Left lung (tissue), 10 donors: Measurements from ENCODE around the gene FKBP1A. TPM values are rescaled to one million over a fixed set of nuclear protein-coding genes. Genes with fewer than 3 reads are reported as not detected.
A peak's percentile ranks its signal among the peaks of the same experiment; 100 is the strongest.

ENCODE experiments used
- ATAC-seq: fragments of 200-7000 bp; cut with Tn5 transposase; one replicate; pipeline ENCODE4 v1.9.1; 2020; ENCODE audit warnings: moderate library complexity
- DNase-seq, 4 donors: peaks; one replicate each; pipeline ENCODE4 v3.0.0-alpha.2; 2013 to 2020
- H3K27ac ChIP-seq, 2 donors: fragments of 200-600 bp; sonication (generic) in 1 of 2; one replicate each; pipeline versions ENCODE4 v1.5.0 to v1.8.0; 2020 to 2021
- H3K27me3 ChIP-seq, 2 donors: fragments of 200-600 bp; sonication (generic) in 1 of 2; one replicate each; pipeline versions ENCODE4 v1.5.0 to v1.8.0; 2020 to 2021
- H3K36me3 ChIP-seq, 2 donors: fragments of 200-600 bp; sonication (generic) in 1 of 2; one replicate each; pipeline versions ENCODE4 v1.5.0 to v1.8.0; 2020 to 2021
- H3K4me1 ChIP-seq, 2 donors: fragments of 200-600 bp; one replicate each; pipeline ENCODE4 v1.8.0; 2021
- H3K4me3 ChIP-seq, 2 donors: fragments of 200-600 bp; sonication (generic) in 1 of 2; one replicate each; pipeline versions ENCODE4 v1.5.0 to v1.8.0; 2020 to 2021; ENCODE audit warnings: mild to moderate bottlenecking in 1 of 2
- H3K9me3 ChIP-seq, 2 donors: fragments of 200-600 bp; sonication (generic) in 1 of 2; one replicate each; pipeline versions ENCODE4 v1.5.0 to v1.8.0; 2020 to 2021
- intact Hi-C, 2 donors: fragments of 100-400 bp; cut with DNase I; formaldehyde crosslinking; loops; one replicate each; pipeline versions ENCODE4 v1.11.2 to v1.14.2; 2022
- polyA plus RNA-seq, 6 donors: library from polyadenylated mRNA; unstranded; fragments of 120-200 nt; gene quantifications; one replicate each; pipeline ENCODE4 v1.2.1, GENCODE V29; 2013; ENCODE audit not compliant: insufficient read length in 6 of 6
- total RNA-seq, 2 donors: library from RNA; stranded (reverse); fragmentation: NEBNext Ultra II Directional; extraction: Animal tissue kit (Norgen Biotek cat#: 25700); gene quantifications; one replicate each; pipeline ENCODE4 v1.2.1, GENCODE V29; 2021
- TF ChIP-seq, protein P1 (sequence below), 2 donors: fragments of 200-600 bp; sonication (generic) in 1 of 2; IDR thresholded peaks; one replicate each; pipeline versions ENCODE4 v1.5.0 to v1.8.0; 2021; ENCODE audit warnings: antibody characterized with exemption in 2 of 2
- donor health status: DM: no; HTN: yes; CAD: no.
- donor health status: DM: no; HTN: no; CAD: no.

Gene FKBP1A
- total and polyA plus RNA-seq, 8 donors: 278 to 507 (median 439) TPM

GRCh38 chr20:1377341-1377871 is 15.4 kb downstream of the FKBP1A start:
- TF ChIP-seq, protein P1, sequence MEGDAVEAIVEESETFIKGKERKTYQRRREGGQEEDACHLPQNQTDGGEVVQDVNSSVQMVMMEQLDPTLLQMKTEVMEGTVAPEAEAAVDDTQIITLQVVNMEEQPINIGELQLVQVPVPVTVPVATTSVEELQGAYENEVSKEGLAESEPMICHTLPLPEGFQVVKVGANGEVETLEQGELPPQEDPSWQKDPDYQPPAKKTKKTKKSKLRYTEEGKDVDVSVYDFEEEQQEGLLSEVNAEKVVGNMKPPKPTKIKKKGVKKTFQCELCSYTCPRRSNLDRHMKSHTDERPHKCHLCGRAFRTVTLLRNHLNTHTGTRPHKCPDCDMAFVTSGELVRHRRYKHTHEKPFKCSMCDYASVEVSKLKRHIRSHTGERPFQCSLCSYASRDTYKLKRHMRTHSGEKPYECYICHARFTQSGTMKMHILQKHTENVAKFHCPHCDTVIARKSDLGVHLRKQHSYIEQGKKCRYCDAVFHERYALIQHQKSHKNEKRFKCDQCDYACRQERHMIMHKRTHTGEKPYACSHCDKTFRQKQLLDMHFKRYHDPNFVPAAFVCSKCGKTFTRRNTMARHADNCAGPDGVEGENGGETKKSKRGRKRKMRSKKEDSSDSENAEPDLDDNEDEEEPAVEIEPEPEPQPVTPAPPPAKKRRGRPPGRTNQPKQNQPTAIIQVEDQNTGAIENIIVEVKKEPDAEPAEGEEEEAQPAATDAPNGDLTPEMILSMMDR (IDR thresholded peaks at IDR 0.05): no peak
- intact Hi-C loops: no loop called here
- no peak overlapping the region for H3K4me3 ChIP-seq
- DNase-seq (no peak), ATAC-seq (no peak)
- H3K4me1 ChIP-seq: peaks cover 33 to 100% of the 10 kb centered on the region in 2 donors
- peak overlapping the region in 1 of 2 donors; percentile 79 for H3K27ac ChIP-seq
- peaks cover 0 to 27% of the 10 kb centered on the region in 2 donors for H3K36me3 ChIP-seq
- no peaks in the 10 kb centered on the region for H3K27me3 ChIP-seq
- H3K9me3 ChIP-seq: no peaks in the 10 kb centered on the region

- Histone ChIP-seq H3K27me3 (no peaks in the 10 kb centered on the region), H3K36me3 (peaks cover 0 to 35% of the 10 kb centered on the region in 2 donors), H3K4me3 (no peak overlapping the region), H3K4me1 (peaks cover 28 to 100% of the 10 kb centered on the region in 2 donors), H3K27ac (peak overlapping the region in 1 of 2 donors; percentile 79), H3K9me3 (no peaks in the 10 kb centered on the region)
- ATAC-seq (peak; percentile 23), DNase-seq (peak in 1 of 4 donors; percentile 45)
- TF ChIP-seq, protein P1 (IDR thresholded peaks at IDR 0.05): no peak
- intact Hi-C loops: no loop called here
These were observed 16.2 kb downstream of the FKBP1A start for GRCh38 chr20:1376408-1377270.

- Histone ChIP-seq H3K27me3 (no peaks in the 10 kb centered on the region), H3K36me3 (peaks cover 0 to 41% of the 10 kb centered on the region in 2 donors), H3K4me3 (no peak overlapping the region), H3K9me3 (no peaks in the 10 kb centered on the region), H3K27ac (peak overlapping the region; percentile 45 to 79), H3K4me1 (peaks cover 27 to 100% of the 10 kb centered on the region in 2 donors)
- intact Hi-C loops: no loop called here
- DNase-seq: no peak
- TF ChIP-seq, protein P1 (IDR thresholded peaks at IDR 0.05): no peak
- ATAC-seq: peak; percentile 4
These were observed 16.8 kb downstream of the FKBP1A start for GRCh38 chr20:1376007-1376406.

DNA sequence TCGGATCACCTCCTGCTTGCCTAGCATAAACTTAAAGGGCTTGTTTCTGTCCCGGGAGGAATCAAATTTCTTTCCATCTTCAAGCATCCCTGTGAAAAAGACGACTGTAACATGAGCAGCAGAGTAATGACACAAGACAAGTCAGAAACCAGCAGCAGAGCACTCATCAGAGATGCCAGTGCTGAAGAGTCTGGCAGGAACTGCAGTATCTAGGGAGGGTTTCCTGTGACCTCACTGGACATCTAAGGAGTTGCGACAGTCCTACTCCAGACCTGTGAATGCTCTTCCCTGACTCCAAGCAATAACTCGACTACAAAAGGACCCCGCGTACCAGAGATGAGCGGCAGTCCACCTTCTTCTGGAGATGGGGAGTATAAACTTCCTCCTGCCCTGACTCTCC is 17.3 kb downstream of the FKBP1A start:
- peaks cover 0 to 46% of the 10 kb centered on the region in 2 donors for H3K36me3 ChIP-seq
- H3K9me3 ChIP-seq: no peaks in the 10 kb centered on the region
- no peak for DNase-seq
- no peak overlapping the region for H3K4me3 ChIP-seq
- no peaks in the 10 kb centered on the region for H3K27me3 ChIP-seq
- H3K4me1 ChIP-seq: peaks cover 31 to 100% of the 10 kb centered on the region in 2 donors
- peak; percentile 26 for ATAC-seq
- TF ChIP-seq, protein P1 (IDR thresholded peaks at IDR 0.05): no peak
- peak overlapping the region; percentile 45 to 79 for H3K27ac ChIP-seq
- intact Hi-C loops: no loop called here

GRCh38 chr20:1374246-1374645 is 18.6 kb downstream of the FKBP1A start:
- DNase-seq (no peak), ATAC-seq (no peak)
- TF ChIP-seq, protein P1 (IDR thresholded peaks at IDR 0.05): no peak
- H3K27me3 ChIP-seq: no peaks in the 10 kb centered on the region
- H3K27ac ChIP-seq: peak overlapping the region in 1 of 2 donors; percentile 79
- H3K9me3 ChIP-seq: no peaks in the 10 kb centered on the region
- H3K4me3 ChIP-seq: no peak overlapping the region
- peaks cover 0 to 59% of the 10 kb centered on the region in 2 donors for H3K36me3 ChIP-seq
- peaks cover 32 to 99% of the 10 kb centered on the region in 2 donors for H3K4me1 ChIP-seq
- intact Hi-C loops: no loop called here
